Endodermal cell (in vitro differentiated cells): ENCODE data around the gene NLGN1. TPM values are rescaled to one million over a fixed set of nuclear protein-coding genes. Genes with fewer than 3 reads are reported as not detected.

Experiments used
- DNase-seq: peaks from one replicate; pipeline ENCODE4 v3.0.0-alpha.2; 2017
- H3K27ac ChIP-seq: 2 replicates; pipeline ENCODE4 v1.5.1; 2013; ENCODE audit warnings: mild to moderate bottlenecking, low read depth, low read length, moderate library complexity
- H3K27me3 ChIP-seq: 2 replicates; pipeline ENCODE4 v1.6.1; 2013; ENCODE audit warnings: mild to moderate bottlenecking, low read length, moderate library complexity; ENCODE audit not compliant: insufficient read depth, control insufficient read depth, poor library complexity, severe bottlenecking
- H3K36me3 ChIP-seq: 2 replicates; pipeline ENCODE4 v1.7.0; 2013; ENCODE audit warnings: mild to moderate bottlenecking, low read length, moderate library complexity; ENCODE audit not compliant: control insufficient read depth, insufficient read depth
- H3K4me1 ChIP-seq: one replicate; pipeline ENCODE4 v1.7.0; 2013; ENCODE audit warnings: low read length; ENCODE audit not compliant: control insufficient read depth, insufficient read depth
- H3K4me3 ChIP-seq: 2 replicates; pipeline ENCODE4 v1.5.1; 2013; ENCODE audit warnings: mild to moderate bottlenecking, low read length, moderate library complexity
- H3K9ac ChIP-seq: 2 replicates; pipeline ENCODE4 v1.6.1; 2013; ENCODE audit warnings: mild to moderate bottlenecking, low read length, moderate library complexity; ENCODE audit not compliant: poor library complexity, severe bottlenecking; ENCODE audit errors: extremely low read depth
- H3K9me3 ChIP-seq: 2 replicates; pipeline ENCODE4 v1.6.1; 2013; ENCODE audit warnings: mild to moderate bottlenecking, low read length, moderate library complexity; ENCODE audit not compliant: control insufficient read depth
- H3K27ac Mint-ChIP-seq: 2 replicates; pipeline ENCODE4 v1.8.0; 2020; ENCODE audit warnings: mixed read lengths
- H3K27me3 Mint-ChIP-seq: 2 replicates; pipeline ENCODE4 v1.8.0; 2021; ENCODE audit warnings: mild to moderate bottlenecking, mixed read lengths; ENCODE audit not compliant: insufficient read depth
- H3K36me3 Mint-ChIP-seq: 2 replicates; pipeline ENCODE4 v1.8.0; 2020; ENCODE audit warnings: low read depth, mixed read lengths
- H3K4me1 Mint-ChIP-seq: 2 replicates; pipeline ENCODE4 v1.8.0; 2020; ENCODE audit warnings: mixed read lengths
- H3K4me3 Mint-ChIP-seq: 2 replicates; pipeline ENCODE4 v1.8.0; 2020; ENCODE audit warnings: mild to moderate bottlenecking, moderate library complexity, mixed read lengths
- H3K9me3 Mint-ChIP-seq: 2 replicates; pipeline ENCODE4 v1.8.0; 2020; ENCODE audit warnings: mild to moderate bottlenecking, mixed read lengths
- WGBS, 2 experiments: methylation state at CpG; one replicate each; pipeline versions ENCODE4 v1.1.5 to v1.1.7; 2013; ENCODE audit warnings: missing lambda C conversion rate in 2 of 2, mixed read lengths in 1 of 2; ENCODE audit not compliant: insufficient coverage in 1 of 2, insufficient read length in 1 of 2; 5-methylcytosine and 5-hydroxymethylcytosine counted together
- total RNA-seq, 2 donors: library from RNA; stranded (reverse); fragmentation: NEBNext Ultra II Directional in 1 of 2; extraction: Animal tissue kit (Norgen Biotek cat#: 25700) in 1 of 2; gene quantifications; 2 replicates in 1 of 2; 3 replicates in 1 of 2; pipeline ENCODE4 v1.2.1, GENCODE V29; 2021
- TF ChIP-seq, protein P1 (sequence below): fragments of 200-600 bp; sonication (generic); conservative IDR thresholded peaks from 2 replicates; pipeline ENCODE4 v1.5.0; 2021; ENCODE audit warnings: antibody characterized with exemption, mild to moderate bottlenecking

NLGN1 gene
- total RNA-seq, 2 donors from 2014 or later = 3.4 to 14.3 TPM

DNA sequence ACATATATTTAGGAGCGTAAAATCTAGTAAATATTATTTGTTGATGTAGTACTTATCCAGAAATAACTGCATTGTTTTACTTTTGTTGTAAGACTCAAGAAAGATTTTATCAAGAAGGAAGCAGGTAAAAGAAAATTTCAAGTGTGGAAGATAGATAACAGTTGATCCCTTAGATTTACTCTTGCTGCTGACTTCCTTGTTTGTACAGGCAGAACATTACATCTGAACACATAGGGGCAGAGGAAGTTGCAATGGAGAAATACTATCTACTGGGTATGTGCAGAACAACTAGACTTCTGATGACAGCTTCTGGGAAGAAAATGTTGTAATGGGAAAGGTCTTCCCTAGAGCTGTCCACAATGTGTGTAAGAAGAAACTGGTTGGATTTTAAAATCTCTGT lies 350.6 kb downstream of the NLGN1 start:
- no peaks in the 10 kb centered on the region for H3K9me3 Mint-ChIP-seq
- no peak for DNase-seq
- WGBS, 2 experiments = 100% methylated on average over 1 of the region's 1 CpG; no CpG with 5 or more reads in 1 of the 2 experiments
- H3K36me3 Mint-ChIP-seq = no peaks in the 10 kb centered on the region
- no peak overlapping the region for H3K4me3 ChIP-seq
- no peak overlapping the region for H3K4me3 Mint-ChIP-seq
- H3K4me1 Mint-ChIP-seq = peaks cover 28% of the 10 kb centered on the region
- H3K27ac ChIP-seq = no peak overlapping the region
- no peaks in the 10 kb centered on the region for H3K9me3 ChIP-seq
- no peak overlapping the region for H3K9ac ChIP-seq
- TF ChIP-seq, protein P1, sequence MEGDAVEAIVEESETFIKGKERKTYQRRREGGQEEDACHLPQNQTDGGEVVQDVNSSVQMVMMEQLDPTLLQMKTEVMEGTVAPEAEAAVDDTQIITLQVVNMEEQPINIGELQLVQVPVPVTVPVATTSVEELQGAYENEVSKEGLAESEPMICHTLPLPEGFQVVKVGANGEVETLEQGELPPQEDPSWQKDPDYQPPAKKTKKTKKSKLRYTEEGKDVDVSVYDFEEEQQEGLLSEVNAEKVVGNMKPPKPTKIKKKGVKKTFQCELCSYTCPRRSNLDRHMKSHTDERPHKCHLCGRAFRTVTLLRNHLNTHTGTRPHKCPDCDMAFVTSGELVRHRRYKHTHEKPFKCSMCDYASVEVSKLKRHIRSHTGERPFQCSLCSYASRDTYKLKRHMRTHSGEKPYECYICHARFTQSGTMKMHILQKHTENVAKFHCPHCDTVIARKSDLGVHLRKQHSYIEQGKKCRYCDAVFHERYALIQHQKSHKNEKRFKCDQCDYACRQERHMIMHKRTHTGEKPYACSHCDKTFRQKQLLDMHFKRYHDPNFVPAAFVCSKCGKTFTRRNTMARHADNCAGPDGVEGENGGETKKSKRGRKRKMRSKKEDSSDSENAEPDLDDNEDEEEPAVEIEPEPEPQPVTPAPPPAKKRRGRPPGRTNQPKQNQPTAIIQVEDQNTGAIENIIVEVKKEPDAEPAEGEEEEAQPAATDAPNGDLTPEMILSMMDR = no peak
- peaks cover 22% of the 10 kb centered on the region for H3K4me1 ChIP-seq
- no peaks in the 10 kb centered on the region for H3K36me3 ChIP-seq
- H3K27ac Mint-ChIP-seq = no peak overlapping the region
- no peaks in the 10 kb centered on the region for H3K27me3 Mint-ChIP-seq
- H3K27me3 ChIP-seq = peaks cover under 1% of the 10 kb centered on the region

DNA sequence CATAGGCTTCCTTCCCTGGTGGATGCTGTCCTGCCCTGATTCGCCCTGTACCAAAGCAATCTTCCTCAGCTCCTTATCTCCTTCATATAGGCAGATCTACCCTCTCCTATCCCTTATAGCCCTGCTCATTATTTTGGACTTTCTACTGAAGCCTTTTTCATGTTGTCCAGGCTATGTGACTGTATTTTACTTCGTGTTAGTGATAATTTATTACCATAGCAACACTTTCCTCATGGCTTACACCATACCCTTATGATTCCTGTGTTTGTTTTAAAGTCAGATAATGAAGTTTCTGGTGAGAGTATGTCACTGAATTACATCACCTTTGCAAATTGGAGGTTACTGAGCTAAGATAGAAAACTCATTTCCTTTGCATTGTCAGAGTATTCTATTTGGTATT lies 352.6 kb downstream of the NLGN1 start:
- 84 to 90% methylated on average over 1 to 2 of the region's 2 CpGs for WGBS, 2 experiments
- Histone ChIP-seq H3K9ac (no peak overlapping the region), H3K27ac (no peak overlapping the region), H3K4me3 (no peak overlapping the region), H3K9me3 (no peaks in the 10 kb centered on the region), H3K27me3 (peaks cover 5% of the 10 kb centered on the region), H3K36me3 (no peaks in the 10 kb centered on the region), H3K4me1 (peaks cover 22% of the 10 kb centered on the region)
- no peaks in the 10 kb centered on the region for H3K36me3 Mint-ChIP-seq
- H3K4me1 Mint-ChIP-seq = peaks cover 25% of the 10 kb centered on the region
- no peak overlapping the region for H3K4me3 Mint-ChIP-seq
- no peak for DNase-seq
- no peaks in the 10 kb centered on the region for H3K27me3 Mint-ChIP-seq
- no peak overlapping the region for H3K27ac Mint-ChIP-seq
- H3K9me3 Mint-ChIP-seq = no peaks in the 10 kb centered on the region
- TF ChIP-seq, protein P1 = no peak

DNA sequence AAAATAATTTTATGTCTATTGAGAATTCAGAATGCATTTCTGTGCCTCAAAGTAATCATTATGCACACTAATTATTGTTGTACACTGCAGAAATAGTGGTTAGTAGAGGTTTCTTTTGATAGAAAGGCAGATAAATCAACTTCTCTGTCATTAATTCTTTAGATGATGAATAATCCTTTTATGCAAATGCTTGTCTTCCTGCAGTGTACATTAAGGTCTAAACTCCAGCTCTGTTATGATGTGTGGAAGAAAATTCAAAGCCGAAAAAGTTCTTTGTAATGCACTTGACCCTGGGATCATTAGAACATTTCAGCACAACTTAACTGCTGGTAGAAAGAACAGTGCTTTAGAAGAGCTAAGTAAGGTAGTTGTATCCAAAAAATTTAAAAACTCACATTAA lies 353.0 kb downstream of the NLGN1 start:
- no peaks in the 10 kb centered on the region for H3K36me3 Mint-ChIP-seq
- H3K4me1 Mint-ChIP-seq = peaks cover 25% of the 10 kb centered on the region
- 100% methylated on average over 1 of the region's 1 CpG for WGBS, 2 experiments

More for the DNA sequence above, 353.0 kb downstream of the NLGN1 start:
- peaks cover 5% of the 10 kb centered on the region for H3K27me3 ChIP-seq
- Mint-ChIP-seq H3K27ac (no peak overlapping the region), H3K27me3 (no peaks in the 10 kb centered on the region), H3K4me3 (no peak overlapping the region), H3K9me3 (no peaks in the 10 kb centered on the region)
- H3K9me3 ChIP-seq = no peaks in the 10 kb centered on the region
- no peaks in the 10 kb centered on the region for H3K36me3 ChIP-seq
- no peak overlapping the region for H3K27ac ChIP-seq
- TF ChIP-seq, protein P1 = no peak
- H3K4me3 ChIP-seq = no peak overlapping the region
- H3K9ac ChIP-seq = no peak overlapping the region
- H3K4me1 ChIP-seq = peaks cover 22% of the 10 kb centered on the region
- DNase-seq = no peak
